ENCODE data around the gene PLCH2. TPM values are rescaled to one million over a fixed set of nuclear protein-coding genes. Genes with fewer than 3 reads are reported as not detected.

Gene PLCH2
- total and polyA plus RNA-seq, 10 of the 15 experiments (the other 5 are each of a cell fraction or from before 2014, with no cell fraction given): 0.03 to 0.73 (median 0.24) TPM; not detected in 3

GRCh38 chr1:2470290-2471158 lies 5.6 kb upstream of the PLCH2 start:
- CTCF ChIA-PET: no interaction called here
- Histone ChIP-seq H2AFZ (ENCODE audit: control insufficient read depth, low read depth, low read length) (no peak overlapping the region), H3K4me2 (ENCODE audit: control insufficient read depth, insufficient read depth) (no peak overlapping the region), H3K4me1 (ENCODE audit: control insufficient read depth, insufficient read depth, low read length) (no peaks in the 10 kb centered on the region), H3K36me3 (ENCODE audit: control insufficient read depth in 2 of 2, insufficient read depth in 2 of 2, low read length in 1 of 2) (no peaks in the 10 kb centered on the region), H3K27me3 (replicated peaks in 1 of 2; ENCODE audit: control insufficient read depth in 2 of 2, insufficient read depth in 2 of 2, low read length in 1 of 2) (no peaks in the 10 kb centered on the region), H3K9me3 (replicated peaks; ENCODE audit: control insufficient read depth, insufficient read depth, low read length) (no peaks in the 10 kb centered on the region), H4K20me1 (ENCODE audit: control insufficient read depth, insufficient read depth) (no peaks in the 10 kb centered on the region), H3K79me2 (ENCODE audit: control insufficient read depth, insufficient read depth, low read length) (no peaks in the 10 kb centered on the region), H3K27ac (ENCODE audit: control insufficient read depth, insufficient read depth) (no peak overlapping the region), H3K9ac (ENCODE audit: control insufficient read depth, insufficient read depth, low read length) (no peak overlapping the region), H3K4me3 (no peak overlapping the region)
- POLR2A ChIA-PET: no interaction called here
- BruUV-seq (replicated peaks): no TSS peak
- WGBS (ENCODE audit: insufficient coverage, insufficient replicate concordance, low lambda C conversion rate, missing lambda C conversion rate): 26% methylated on average over 24 of the region's 27 CpGs
- ATAC-seq: no peak
- SMC1A ChIA-PET (ENCODE audit: uncharacterized antibody, unreplicated experiment): no interaction called here
- intact Hi-C loops (cut with micrococcal nuclease; ENCODE audit: unreplicated experiment): no loop called here
- no peak for TF ChIP-seq TCF7 (IDR thresholded peaks at IDR 0.05; ENCODE audit: borderline replicate concordance)
- TF ChIP-seq MYC (IDR thresholded peaks at IDR 0.05; ENCODE audit: insufficient read depth, insufficient read length, insufficient replicate concordance, low read length, severe bottlenecking): no peak
- TF ChIP-seq JUND (IDR thresholded peaks at IDR 0.05; ENCODE audit: low read depth, low read length): no peak
- no peak for TF ChIP-seq SMAD1 (IDR thresholded peaks at IDR 0.05; ENCODE audit: low read depth, partially characterized antibody)
- TF ChIP-seq, protein P1, sequence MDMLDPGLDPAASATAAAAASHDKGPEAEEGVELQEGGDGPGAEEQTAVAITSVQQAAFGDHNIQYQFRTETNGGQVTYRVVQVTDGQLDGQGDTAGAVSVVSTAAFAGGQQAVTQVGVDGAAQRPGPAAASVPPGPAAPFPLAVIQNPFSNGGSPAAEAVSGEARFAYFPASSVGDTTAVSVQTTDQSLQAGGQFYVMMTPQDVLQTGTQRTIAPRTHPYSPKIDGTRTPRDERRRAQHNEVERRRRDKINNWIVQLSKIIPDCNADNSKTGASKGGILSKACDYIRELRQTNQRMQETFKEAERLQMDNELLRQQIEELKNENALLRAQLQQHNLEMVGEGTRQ (IDR thresholded peaks at IDR 0.05; ENCODE audit: borderline replicate concordance, low read depth, low read length): no peak
- TF ChIP-seq ATF2 (IDR thresholded peaks at IDR 0.05; ENCODE audit: low read length): no peak
- TF ChIP-seq BHLHE40 (IDR thresholded peaks at IDR 0.05; ENCODE audit: borderline replicate concordance in 1 of 2, low read depth in 2 of 2, low read length in 1 of 2): no peak
- TF ChIP-seq SREBF1 (IDR thresholded peaks at IDR 0.05; ENCODE audit: low read length): no peak
- in situ Hi-C loops (cut with MboI): no loop called here
- RAD21 ChIA-PET (ENCODE audit: unreplicated experiment): no interaction called here
- no peak for DNase-seq (ENCODE audit: low read depth, low spot score)
- FAIRE-seq: no peak

Measured in GM12878 (cell line).